Suprapubic skin (tissue), 4 donors: Measurements from ENCODE around the gene MLYCD. TPM values are rescaled to one million over a fixed set of nuclear protein-coding genes. Genes with fewer than 3 reads are reported as not detected.
"Not testable (repeated sequence)": the region's sequence is repeated elsewhere in the genome, so short reads cannot be mapped to it uniquely, and the experiment has no call there.

ENCODE experiments used
- DNase-seq, 2 donors: peaks; one replicate each; pipeline ENCODE4 v3.0.0-alpha.2; 2019; ENCODE audit warnings: low spot score in 2 of 2
- H3K27ac ChIP-seq: fragments of 200-600 bp; sonication (generic); one replicate; pipeline ENCODE4 v1.5.1; 2019
- H3K27me3 ChIP-seq: fragments of 200-600 bp; sonication (generic); one replicate; pipeline ENCODE4 v1.5.1; 2019
- H3K36me3 ChIP-seq: fragments of 200-600 bp; sonication (generic); one replicate; pipeline ENCODE4 v1.5.1; 2019
- H3K4me1 ChIP-seq: fragments of 200-600 bp; sonication (generic); one replicate; pipeline ENCODE4 v1.5.1; 2019
- H3K4me3 ChIP-seq: fragments of 200-600 bp; sonication (generic); one replicate; pipeline ENCODE4 v1.5.1; 2019; ENCODE audit warnings: mild to moderate bottlenecking
- H3K9me3 ChIP-seq: fragments of 200-600 bp; sonication (generic); one replicate; pipeline ENCODE4 v1.5.1; 2019
- EP300 ChIP-seq: sonication (generic); formaldehyde crosslinking; IDR thresholded peaks from one replicate; pipeline ENCODE4 v1.6.1; 2017; ENCODE audit warnings: antibody characterized with exemption
- POLR2A ChIP-seq, 2 donors: fragments of 450-650 bp; IDR thresholded peaks; one replicate each; pipeline ENCODE4 v1.6.1; 2017; ENCODE audit warnings: antibody characterized with exemption in 2 of 2, mild to moderate bottlenecking in 2 of 2, moderate library complexity in 2 of 2
- POLR2AphosphoS5 ChIP-seq, 3 donors: sonication (generic); formaldehyde crosslinking; IDR thresholded peaks; one replicate each; pipeline ENCODE4 v1.6.1; 2017; ENCODE audit warnings: antibody characterized with exemption in 3 of 3
- WGBS: methylation state at CpG from one replicate; pipeline ENCODE4 v1.1.5; 2018; 5-methylcytosine and 5-hydroxymethylcytosine counted together
- total RNA-seq, 4 donors: library from RNA; depleted of rRNA; stranded (reverse); fragments of >200 nt; gene quantifications; one replicate each; pipeline ENCODE4 v1.1.0, GENCODE V29; 2016
- TF ChIP-seq, protein P1 (sequence below), 2 donors: fragments of 200-600 bp in 1 of 2; fragments of 450-650 bp in 1 of 2; sonication (generic) in 1 of 2; IDR thresholded peaks; one replicate each; pipeline ENCODE4 v1.5.1; 2016 to 2019; ENCODE audit warnings: antibody characterized with exemption in 2 of 2, mild to moderate bottlenecking in 1 of 2, moderate library complexity in 1 of 2

The MLYCD gene
- total RNA-seq, 4 donors from 2014 or later: 4.4 to 23.7 (median 5.7) TPM

DNA sequence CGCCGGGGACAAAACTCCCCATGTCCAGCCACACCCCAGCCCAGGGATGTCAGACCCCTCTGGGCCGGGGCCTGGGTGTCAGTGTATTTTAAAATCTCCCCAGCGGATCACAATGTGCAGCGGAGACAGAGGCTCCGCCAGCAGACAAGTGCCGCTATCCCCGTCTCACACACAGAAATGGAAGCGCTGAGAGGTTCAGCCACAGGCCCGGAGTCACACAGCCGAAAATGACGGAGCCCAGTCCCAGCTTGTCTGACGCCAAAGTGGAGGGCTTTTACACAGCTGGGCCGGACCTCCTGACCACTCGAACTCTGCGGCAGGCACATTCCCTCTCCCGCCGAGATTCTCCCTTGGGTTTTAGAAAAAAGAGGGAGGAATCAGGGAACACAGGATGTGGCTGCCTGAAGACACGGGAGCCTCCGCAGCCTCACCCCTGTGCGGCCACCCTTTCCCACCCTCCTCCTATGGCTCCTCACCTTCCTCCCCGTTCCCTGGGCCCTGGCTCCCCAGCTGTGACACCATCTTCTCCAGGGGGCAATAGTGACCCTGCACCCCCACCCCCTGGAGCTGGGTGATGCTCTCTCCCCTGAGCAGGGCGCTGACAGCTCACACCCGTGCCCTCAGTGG, 47.4 kb downstream of the MLYCD start:
- Histone ChIP-seq H3K9me3 (no peaks in the 10 kb centered on the region), H3K4me3 (no peak overlapping the region), H3K36me3 (no peaks in the 10 kb centered on the region), H3K27me3 (no peaks in the 10 kb centered on the region), H3K4me1 (peaks cover 2% of the 10 kb centered on the region), H3K27ac (no peak overlapping the region)
- 86% methylated on average over 23 of the region's 24 CpGs for whole genome bisulfite sequencing
- TF ChIP-seq, protein P1, sequence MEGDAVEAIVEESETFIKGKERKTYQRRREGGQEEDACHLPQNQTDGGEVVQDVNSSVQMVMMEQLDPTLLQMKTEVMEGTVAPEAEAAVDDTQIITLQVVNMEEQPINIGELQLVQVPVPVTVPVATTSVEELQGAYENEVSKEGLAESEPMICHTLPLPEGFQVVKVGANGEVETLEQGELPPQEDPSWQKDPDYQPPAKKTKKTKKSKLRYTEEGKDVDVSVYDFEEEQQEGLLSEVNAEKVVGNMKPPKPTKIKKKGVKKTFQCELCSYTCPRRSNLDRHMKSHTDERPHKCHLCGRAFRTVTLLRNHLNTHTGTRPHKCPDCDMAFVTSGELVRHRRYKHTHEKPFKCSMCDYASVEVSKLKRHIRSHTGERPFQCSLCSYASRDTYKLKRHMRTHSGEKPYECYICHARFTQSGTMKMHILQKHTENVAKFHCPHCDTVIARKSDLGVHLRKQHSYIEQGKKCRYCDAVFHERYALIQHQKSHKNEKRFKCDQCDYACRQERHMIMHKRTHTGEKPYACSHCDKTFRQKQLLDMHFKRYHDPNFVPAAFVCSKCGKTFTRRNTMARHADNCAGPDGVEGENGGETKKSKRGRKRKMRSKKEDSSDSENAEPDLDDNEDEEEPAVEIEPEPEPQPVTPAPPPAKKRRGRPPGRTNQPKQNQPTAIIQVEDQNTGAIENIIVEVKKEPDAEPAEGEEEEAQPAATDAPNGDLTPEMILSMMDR (IDR thresholded peaks at IDR 0.05): no peak
- TF ChIP-seq POLR2A (IDR thresholded peaks at IDR 0.05): no peak
- no peak for TF ChIP-seq EP300
- TF ChIP-seq POLR2AphosphoS5 (IDR thresholded peaks at IDR 0.05): no peak
- no peak for DNase-seq

DNA sequence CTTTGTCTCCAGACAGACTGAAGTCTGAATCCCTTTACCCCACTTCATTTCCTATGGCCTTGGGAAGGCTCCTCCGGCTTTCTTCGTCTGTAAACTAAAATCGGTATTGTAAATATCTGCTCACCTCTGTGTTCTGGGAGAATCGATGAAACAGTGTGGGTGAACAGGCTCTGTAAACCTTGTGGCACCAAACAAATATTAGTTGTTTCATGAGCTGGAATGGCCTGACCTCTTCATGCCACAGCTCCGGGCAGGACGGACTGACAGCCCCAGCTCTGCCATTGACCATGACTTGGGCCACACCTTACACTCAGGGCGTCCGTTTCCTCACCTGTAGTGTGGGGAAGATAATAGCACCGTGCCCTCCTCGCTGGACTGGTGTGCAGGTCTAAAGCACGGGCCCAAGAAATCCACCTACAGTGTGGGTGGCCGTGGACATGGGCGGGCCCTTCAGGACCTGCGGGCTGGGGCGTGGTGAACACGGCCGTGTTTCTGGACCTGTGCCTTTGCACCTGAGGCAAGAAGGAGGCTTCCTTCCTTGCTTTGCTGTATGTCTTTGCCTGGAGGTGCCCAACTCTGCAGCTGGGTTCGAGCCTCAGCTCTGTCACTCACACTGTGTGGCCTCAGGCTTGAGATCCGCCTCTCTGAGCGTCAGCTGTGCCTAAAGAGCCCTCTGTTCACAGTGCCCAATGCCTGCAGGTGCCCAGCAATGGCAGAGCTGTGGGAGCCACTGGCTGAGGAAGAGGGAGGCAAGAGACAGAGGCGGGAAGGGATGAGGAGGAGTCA, 48.1 kb downstream of the MLYCD start:
- no peak overlapping the region for H3K4me3 ChIP-seq
- WGBS: 67% methylated on average over 18 of the region's 21 CpGs
- H3K9me3 ChIP-seq: no peaks in the 10 kb centered on the region
- no peaks in the 10 kb centered on the region for H3K36me3 ChIP-seq
- peaks cover 2% of the 10 kb centered on the region for H3K4me1 ChIP-seq
- DNase-seq: no peak
- H3K27me3 ChIP-seq: no peaks in the 10 kb centered on the region
- TF ChIP-seq POLR2AphosphoS5 (IDR thresholded peaks at IDR 0.05) (no peak), POLR2A (IDR thresholded peaks at IDR 0.05) (no peak), EP300 (no peak)
- TF ChIP-seq, protein P1 (IDR thresholded peaks at IDR 0.05): no peak
- no peak overlapping the region for H3K27ac ChIP-seq

DNA sequence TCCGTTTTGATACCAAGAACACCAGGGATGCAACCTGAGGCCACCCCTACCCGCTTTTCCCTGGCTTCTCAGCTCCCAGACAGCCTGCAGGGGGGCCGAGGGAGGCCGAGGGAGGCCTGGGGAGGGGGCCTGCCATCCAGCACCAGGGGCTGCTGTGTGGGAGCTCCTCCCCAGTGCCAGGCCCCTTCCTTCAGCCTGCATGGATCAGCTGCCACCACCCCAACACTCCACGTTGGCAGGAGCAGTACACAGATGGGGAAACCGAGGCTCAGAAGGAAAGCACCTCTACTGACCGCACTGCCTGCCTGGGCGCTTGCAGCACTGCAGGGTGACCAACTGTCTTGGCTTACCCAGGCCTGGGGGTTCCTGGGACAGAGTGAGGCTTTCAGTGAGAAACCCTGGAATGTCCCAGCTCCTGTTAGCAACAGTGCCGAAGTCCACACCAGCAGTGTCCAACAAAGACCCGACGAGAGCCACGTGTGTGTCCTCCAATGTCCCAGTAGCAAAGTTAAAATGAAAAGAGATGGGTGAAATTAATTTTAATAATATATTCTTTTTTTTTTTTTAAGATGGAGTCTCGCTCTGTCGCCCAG, 48.8 kb downstream of the MLYCD start:
- no peaks in the 10 kb centered on the region for H3K27me3 ChIP-seq
- H3K4me3 ChIP-seq: no peak overlapping the region
- no peak for DNase-seq
- TF ChIP-seq POLR2A (IDR thresholded peaks at IDR 0.05) (no peak), EP300 (no peak), POLR2AphosphoS5 (IDR thresholded peaks at IDR 0.05) (no peak)
- TF ChIP-seq, protein P1 (IDR thresholded peaks at IDR 0.05): no peak
- 88% methylated on average over 11 of the region's 14 CpGs for WGBS
- no peaks in the 10 kb centered on the region for H3K36me3 ChIP-seq
- no peak overlapping the region for H3K27ac ChIP-seq
- H3K9me3 ChIP-seq: no peaks in the 10 kb centered on the region
- H3K4me1 ChIP-seq: peaks cover 9% of the 10 kb centered on the region

DNA sequence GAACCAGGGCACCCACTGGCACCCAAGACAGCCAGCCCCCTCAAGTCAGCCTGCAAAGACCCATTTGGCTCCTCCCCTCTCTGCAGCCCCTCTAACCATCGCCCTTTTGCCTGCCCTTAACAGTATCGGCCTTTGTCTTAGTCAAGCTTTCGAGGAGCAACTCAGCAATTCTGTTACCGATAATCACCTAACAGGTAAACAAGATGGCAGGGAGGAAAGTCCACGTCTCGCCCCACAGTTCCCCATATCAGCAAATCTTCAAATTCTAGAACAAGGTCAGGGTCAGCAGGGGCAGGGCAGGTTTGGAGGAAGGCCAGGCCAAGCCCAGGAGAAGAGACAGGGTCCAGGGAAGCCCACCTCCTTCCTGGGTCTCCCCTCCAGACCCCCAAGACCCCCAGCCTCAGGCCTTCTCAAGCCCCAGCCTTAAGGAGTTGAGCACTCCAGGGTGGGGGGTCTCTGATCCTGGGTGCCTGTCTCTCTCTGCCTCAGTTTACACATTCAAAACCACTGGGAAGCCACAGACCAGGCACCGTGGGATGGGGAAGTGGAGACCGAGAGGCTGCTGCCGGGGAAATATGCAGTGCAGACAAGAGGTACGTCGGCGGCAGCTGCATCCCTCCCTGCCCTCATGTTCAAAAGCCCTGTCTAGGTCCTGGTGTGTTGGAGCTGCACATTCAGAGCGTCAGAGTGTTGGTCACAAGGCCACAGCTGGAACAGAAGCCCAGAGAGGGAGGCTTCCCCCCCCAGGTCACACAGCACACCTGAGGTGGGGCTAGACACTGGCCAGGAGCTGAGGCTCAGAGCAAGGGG, 50.2 kb downstream of the MLYCD start:
- Histone ChIP-seq H3K4me1 (peaks cover 23% of the 10 kb centered on the region), H3K9me3 (no peaks in the 10 kb centered on the region), H3K27ac (no peak overlapping the region), H3K27me3 (no peaks in the 10 kb centered on the region), H3K36me3 (no peaks in the 10 kb centered on the region), H3K4me3 (no peak overlapping the region)
- 85% methylated on average over 12 of the region's 13 CpGs for WGBS
- no peak for DNase-seq
- TF ChIP-seq POLR2AphosphoS5 (IDR thresholded peaks at IDR 0.05) (no peak), EP300 (no peak), POLR2A (IDR thresholded peaks at IDR 0.05) (no peak)
- TF ChIP-seq, protein P1 (IDR thresholded peaks at IDR 0.05): no peak

DNA sequence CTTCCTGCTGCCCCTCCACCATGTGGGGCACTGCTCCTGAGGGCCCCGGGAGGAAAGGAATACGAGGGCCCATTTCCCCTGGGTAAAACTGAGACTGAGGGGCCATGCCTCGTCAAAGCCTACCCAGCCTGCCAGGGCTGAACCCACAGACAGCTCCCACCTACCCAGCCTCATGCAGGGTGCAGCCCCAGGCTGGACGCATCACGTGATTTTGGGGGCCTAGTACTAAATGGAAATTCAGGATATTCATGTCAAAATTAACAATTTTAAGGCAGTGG, 50.7 kb downstream of the MLYCD start:
- no peaks in the 10 kb centered on the region for H3K9me3 ChIP-seq
- no peak for TF ChIP-seq EP300
- TF ChIP-seq, protein P1 (IDR thresholded peaks at IDR 0.05): no peak
- H3K4me3 ChIP-seq: no peak overlapping the region
- DNase-seq: no peak
- peaks cover 28% of the 10 kb centered on the region for H3K4me1 ChIP-seq
- H3K36me3 ChIP-seq: no peaks in the 10 kb centered on the region
- WGBS: 83% methylated on average over 5 of the region's 5 CpGs
- no peak overlapping the region for H3K27ac ChIP-seq
- H3K27me3 ChIP-seq: no peaks in the 10 kb centered on the region

DNA sequence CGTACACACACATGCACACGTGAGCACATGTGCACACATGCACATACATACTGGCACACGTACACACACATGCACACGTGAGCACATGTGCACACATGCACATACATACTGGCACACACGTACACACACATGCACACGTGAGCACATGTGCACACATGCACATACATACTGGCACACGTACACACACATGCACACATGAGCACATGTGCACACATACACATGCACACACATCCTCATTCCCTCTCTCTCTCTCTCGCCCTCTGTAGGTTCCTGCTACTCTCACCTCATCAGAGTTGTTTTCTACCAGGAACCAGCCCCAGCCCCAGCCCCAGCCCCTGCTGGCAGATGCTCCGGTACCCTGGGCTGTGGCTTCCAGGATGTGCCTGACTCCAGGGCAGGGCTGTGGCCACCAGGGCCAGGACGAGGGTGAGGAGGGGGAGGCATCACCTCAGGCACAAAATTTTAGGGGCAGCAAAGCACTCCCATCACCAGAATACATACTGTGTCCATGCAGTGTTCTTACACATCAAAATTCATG, 52.0 kb downstream of the MLYCD start:
- H3K27ac ChIP-seq, H3K9me3 ChIP-seq, H3K4me3 ChIP-seq, DNase-seq, H3K36me3 ChIP-seq, H3K27me3 ChIP-seq: not testable (repeated sequence)
- H3K4me1 ChIP-seq: peaks cover 28% of the 10 kb centered on the region
- WGBS: 66% methylated on average over 4 of the region's 10 CpGs
